Coronary artery (tissue), 2 donors: ENCODE data around the gene WDR37.

Experiments used
- DNase-seq: peaks from one replicate; pipeline ENCODE4 v3.0.0-alpha.2; 2017; ENCODE audit warnings: low spot score
- H3K27ac ChIP-seq, 2 donors: fragments of 200-600 bp; sonication (generic); one replicate each; pipeline ENCODE4 v1.5.1; 2016 to 2019
- H3K4me3 ChIP-seq: fragments of 200-600 bp; sonication (generic); 2 replicates; pipeline ENCODE4 v1.5.1; 2016; ENCODE audit warnings: mild to moderate bottlenecking, moderate library complexity
- CTCF ChIP-seq: fragments of 200-600 bp; sonication (generic); IDR thresholded peaks from one replicate; pipeline ENCODE4 v1.5.1; 2019; ENCODE audit warnings: antibody characterized with exemption

Gene WDR37

GRCh38 chr10:1085258-1085657 lies 29.1 kb downstream of the WDR37 start:
- Histone ChIP-seq H3K27ac (no peak overlapping the region), H3K4me3 (no peak overlapping the region)
- no peak for DNase-seq
- TF ChIP-seq CTCF: no peak

GRCh38 chr10:1086787-1087186 lies 30.6 kb downstream of the WDR37 start:
- no peak overlapping the region for H3K27ac ChIP-seq
- no peak overlapping the region for H3K4me3 ChIP-seq
- no peak for TF ChIP-seq CTCF
- no peak for DNase-seq

GRCh38 chr10:1089017-1089689 lies 33.0 kb downstream of the WDR37 start:
- no peak for TF ChIP-seq CTCF
- no peak for DNase-seq
- Histone ChIP-seq H3K4me3 (no peak overlapping the region), H3K27ac (no peak overlapping the region)

- Histone ChIP-seq H3K27ac (no peak overlapping the region), H3K4me3 (no peak overlapping the region)
- TF ChIP-seq CTCF: no peak
- no peak for DNase-seq
Measured at GRCh38 chr10:1090696-1091095, 34.5 kb downstream of the WDR37 start.

GRCh38 chr10:1093696-1094095 lies 37.5 kb downstream of the WDR37 start:
- Histone ChIP-seq H3K27ac (no peak overlapping the region), H3K4me3 (no peak overlapping the region)
- TF ChIP-seq CTCF: no peak
- DNase-seq: no peak

GRCh38 chr10:1094112-1095057 lies 38.2 kb downstream of the WDR37 start:
- peak; percentile 24 for DNase-seq
- TF ChIP-seq CTCF: no peak
- Histone ChIP-seq H3K27ac (no peak overlapping the region), H3K4me3 (no peak overlapping the region)
